ENCODE measurements around the gene URM1.

DNA sequence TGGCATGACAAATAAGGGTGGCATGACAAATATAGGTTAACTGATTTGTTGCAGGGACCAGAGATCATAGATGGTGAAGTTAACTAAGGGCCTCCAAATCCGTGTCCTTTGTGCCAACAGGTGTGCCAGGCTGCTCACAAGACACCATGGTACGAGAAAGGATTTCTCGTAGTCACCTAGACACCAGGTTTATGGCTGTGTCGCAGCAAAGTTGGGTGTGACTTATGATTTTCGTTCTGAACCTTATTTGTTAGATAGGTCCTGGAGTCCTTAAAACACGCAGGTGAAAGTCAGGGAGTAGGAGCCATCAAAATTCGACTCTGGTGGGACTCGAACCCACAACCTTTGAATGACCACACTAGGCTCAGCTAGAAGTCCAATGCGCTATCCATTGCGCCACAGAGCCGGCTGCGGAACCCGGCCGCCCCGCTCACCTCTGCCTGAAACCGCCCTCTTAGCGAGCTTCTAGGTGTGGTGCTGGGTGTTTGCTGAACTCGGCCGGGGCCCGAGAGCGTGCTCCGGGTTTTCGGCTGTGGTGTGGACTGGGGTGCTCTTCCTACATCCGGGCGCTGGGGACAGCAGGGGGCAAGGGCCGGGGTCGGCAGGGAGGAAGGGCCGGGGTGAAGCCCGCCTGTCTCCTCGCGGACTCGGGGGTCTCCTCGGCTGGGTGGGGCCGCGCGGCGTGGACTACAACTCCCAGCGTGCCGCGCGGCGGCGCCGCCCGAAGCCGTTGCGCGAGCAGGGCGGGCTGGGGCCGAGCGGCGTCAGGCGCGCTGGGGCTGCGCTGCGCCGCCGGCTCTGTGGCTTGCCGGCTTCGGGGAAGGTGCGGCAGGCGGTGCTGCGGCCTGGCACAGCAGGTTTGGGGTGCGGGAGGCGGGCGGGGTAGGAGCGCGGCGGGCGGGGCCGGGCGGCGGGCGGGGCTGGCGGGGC, 31.1 kb upstream of the URM1 start, which contains the start of gene SLC27A4:
- TF ChIP-seq, protein P1, sequence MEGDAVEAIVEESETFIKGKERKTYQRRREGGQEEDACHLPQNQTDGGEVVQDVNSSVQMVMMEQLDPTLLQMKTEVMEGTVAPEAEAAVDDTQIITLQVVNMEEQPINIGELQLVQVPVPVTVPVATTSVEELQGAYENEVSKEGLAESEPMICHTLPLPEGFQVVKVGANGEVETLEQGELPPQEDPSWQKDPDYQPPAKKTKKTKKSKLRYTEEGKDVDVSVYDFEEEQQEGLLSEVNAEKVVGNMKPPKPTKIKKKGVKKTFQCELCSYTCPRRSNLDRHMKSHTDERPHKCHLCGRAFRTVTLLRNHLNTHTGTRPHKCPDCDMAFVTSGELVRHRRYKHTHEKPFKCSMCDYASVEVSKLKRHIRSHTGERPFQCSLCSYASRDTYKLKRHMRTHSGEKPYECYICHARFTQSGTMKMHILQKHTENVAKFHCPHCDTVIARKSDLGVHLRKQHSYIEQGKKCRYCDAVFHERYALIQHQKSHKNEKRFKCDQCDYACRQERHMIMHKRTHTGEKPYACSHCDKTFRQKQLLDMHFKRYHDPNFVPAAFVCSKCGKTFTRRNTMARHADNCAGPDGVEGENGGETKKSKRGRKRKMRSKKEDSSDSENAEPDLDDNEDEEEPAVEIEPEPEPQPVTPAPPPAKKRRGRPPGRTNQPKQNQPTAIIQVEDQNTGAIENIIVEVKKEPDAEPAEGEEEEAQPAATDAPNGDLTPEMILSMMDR (IDR thresholded peaks at IDR 0.05; ENCODE audit: low read depth, low read length), result no peak
- peak; percentile 42 for TF ChIP-seq POLR2A (IDR thresholded peaks at IDR 0.05; ENCODE audit: extremely low read depth, insufficient read length)
- TF ChIP-seq, protein P2, sequence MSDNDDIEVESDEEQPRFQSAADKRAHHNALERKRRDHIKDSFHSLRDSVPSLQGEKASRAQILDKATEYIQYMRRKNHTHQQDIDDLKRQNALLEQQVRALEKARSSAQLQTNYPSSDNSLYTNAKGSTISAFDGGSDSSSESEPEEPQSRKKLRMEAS (IDR thresholded peaks at IDR 0.05; ENCODE audit: low read depth, low read length), result peak; percentile 36
